Endothelial cell of umbilical vein (primary cell): ENCODE results near the gene CLVS2. TPM values are rescaled to one million over a fixed set of nuclear protein-coding genes. Genes with fewer than 3 reads are reported as not detected.

Experiments used
- BruUV-seq: library from RNA; stranded (reverse); fragments of 400-500 nt; replicated peaks from 2 replicates; lab custom pipeline; 2021; lab: Mats Ljungman, UMichigan
- CTCF ChIA-PET: fragments of 300-600, 350-600 bp; sonication (Branson Sonifier 250); formaldehyde crosslinking; loops from one replicate; lab custom pipeline; 2021; ENCODE audit warnings: antibody characterized with exemption, inconsistent platforms; lab: Charles Lee
- POLR2A ChIA-PET: fragments of 300-600, 350-600 bp; sonication (Branson Sonifier 250); formaldehyde crosslinking; loops from one replicate; lab custom pipeline; 2021; ENCODE audit warnings: antibody characterized with exemption, inconsistent platforms; lab: Charles Lee
- DNase-seq: peaks from one replicate; pipeline ENCODE4 v3.0.0-alpha.2; 2011; ENCODE audit warnings: low read depth, low spot score
- FAIRE-seq: peaks from 2 replicates; lab custom pipeline; 2011; peaks lifted over from hg19 to GRCh38; lab: Jason Lieb, UNC
- H2AFZ ChIP-seq: 2 replicates; pipeline ENCODE4 v1.6.0; 2012; ENCODE audit warnings: low read depth, low read length, control low read depth, inconsistent platforms
- H3K27ac ChIP-seq: 2 replicates; pipeline ENCODE4 v1.5.1; 2011; ENCODE audit warnings: low read depth, mild to moderate bottlenecking, control low read depth, low read length, moderate library complexity; ENCODE audit not compliant: insufficient read depth
- H3K27me3 ChIP-seq, 2 experiments: 2 replicates each; pipeline versions ENCODE4 v1.6.0 to v1.6.1; 2011; ENCODE audit warnings: low read length in 2 of 2, mixed read lengths in 1 of 2; ENCODE audit not compliant: control insufficient read depth in 2 of 2, insufficient read depth in 2 of 2
- H3K36me3 ChIP-seq, 2 experiments: 2 replicates in 1 of 2; 3 replicates in 1 of 2; pipeline ENCODE4 v1.5.1; 2011; ENCODE audit warnings: low read length in 2 of 2, mild to moderate bottlenecking in 1 of 2, moderate library complexity in 1 of 2; ENCODE audit not compliant: control insufficient read depth in 2 of 2, insufficient read depth in 2 of 2; ENCODE audit errors: extremely low read depth in 1 of 2
- H3K4me1 ChIP-seq: 3 replicates; pipeline ENCODE4 v1.5.1; 2011; ENCODE audit warnings: mild to moderate bottlenecking, low read length; ENCODE audit not compliant: control insufficient read depth, insufficient read depth; ENCODE audit errors: extremely low read depth
- H3K4me2 ChIP-seq: 2 replicates; pipeline ENCODE4 v1.6.1; 2011; ENCODE audit warnings: low read length, control low read depth, mixed read lengths; ENCODE audit not compliant: insufficient read depth
- H3K4me3 ChIP-seq, 3 experiments: fragments of 200-600 bp in 1 of 3; sonication (generic), shearing (Covaris generic) in 1 of 3; replicated peaks in 1 of 3; 2 replicates each; pipeline ENCODE4 v1.5.1; 2011 to 2016; ENCODE audit warnings: control low read depth in 3 of 3, low read length in 3 of 3, mild to moderate bottlenecking in 2 of 3, inconsistent platforms in 1 of 3, low read depth in 1 of 3, moderate library complexity in 1 of 3; ENCODE audit not compliant: insufficient read depth in 1 of 3
- H3K79me2 ChIP-seq: 2 replicates; pipeline ENCODE4 v1.6.0; 2012; ENCODE audit warnings: low read length, inconsistent platforms; ENCODE audit not compliant: control insufficient read depth, insufficient read depth
- H3K9ac ChIP-seq: replicated peaks from 2 replicates; pipeline ENCODE3; 2011; ENCODE audit warnings: low read length, control low read depth; ENCODE audit not compliant: insufficient read depth; ENCODE audit errors: extremely low read depth
- H3K9me1 ChIP-seq: replicated peaks from 3 replicates; pipeline ENCODE4 v1.6.0; 2011; ENCODE audit warnings: mild to moderate bottlenecking, low read length; ENCODE audit not compliant: control insufficient read depth, insufficient read depth; ENCODE audit errors: extremely low read depth
- H3K9me3 ChIP-seq: replicated peaks from 2 replicates; pipeline ENCODE4 v1.5.1; 2012; ENCODE audit warnings: low read length, inconsistent platforms; ENCODE audit not compliant: control insufficient read depth, insufficient read depth
- H4K20me1 ChIP-seq: replicated peaks from 2 replicates; pipeline ENCODE3; 2011; ENCODE audit warnings: mild to moderate bottlenecking, low read length; ENCODE audit not compliant: control insufficient read depth, insufficient read depth; ENCODE audit errors: extremely low read depth
- EZH2 ChIP-seq: IDR thresholded peaks from 2 replicates; pipeline ENCODE4 v1.6.1; 2012; ENCODE audit warnings: borderline replicate concordance, low read depth, mild to moderate bottlenecking, moderate library complexity, low read length, inconsistent platforms; ENCODE audit not compliant: severe bottlenecking
- FOS ChIP-seq: IDR thresholded peaks from 2 replicates; pipeline ENCODE4 v1.6.1; 2011; ENCODE audit warnings: mild to moderate bottlenecking, low read length, moderate library complexity, borderline replicate concordance; ENCODE audit not compliant: insufficient read depth
- GATA2 ChIP-seq: IDR thresholded peaks from 2 replicates; pipeline ENCODE4 v1.7.0; 2011; ENCODE audit warnings: low read depth, mild to moderate bottlenecking, moderate library complexity, mixed read lengths, low read length; ENCODE audit not compliant: insufficient read length, insufficient read depth
- JUN ChIP-seq: IDR thresholded peaks from 2 replicates; pipeline ENCODE4 v1.6.1; 2011; ENCODE audit warnings: borderline replicate concordance, low read depth; ENCODE audit not compliant: insufficient read length, insufficient read depth
- MYC ChIP-seq: IDR thresholded peaks from one replicate; pipeline ENCODE4 v1.6.1; 2011; ENCODE audit warnings: mild to moderate bottlenecking, low read depth, low read length
- POLR2A ChIP-seq: IDR thresholded peaks from 2 replicates; pipeline ENCODE4 v1.6.1; 2012; ENCODE audit warnings: low read depth, mild to moderate bottlenecking, control low read depth, low read length
- POLR2AphosphoS5 ChIP-seq: IDR thresholded peaks from 2 replicates; pipeline ENCODE4 v1.6.1; 2012; ENCODE audit warnings: low read depth, mild to moderate bottlenecking, control low read depth, low read length, moderate library complexity; ENCODE audit not compliant: insufficient read depth
- dilution Hi-C: fragments of 300-500 bp; cut with MboI; formaldehyde crosslinking; loops from one replicate; pipeline ENCODE4 v1.15.0; 2019; ENCODE audit warnings: low sequenced_read_pairs; ENCODE audit not compliant: extremely low pct_ligation_motif_present
- intact Hi-C: fragments of 100-400 bp; cut with micrococcal nuclease; formaldehyde crosslinking; loops from one replicate; pipeline ENCODE4 v1.10.0; 2022
- polyA plus RNA-seq, 4 experiments: library from polyadenylated mRNA; depleted of rRNA in 3 of 4; stranded (reverse) in 3 of 4; unstranded in 1 of 4; fragments of >200 nt; gene quantifications; 2 replicates each; pipeline versions ENCODE4 v1.2.1 to v1.2.3, GENCODE V29; 2011 to 2012; ENCODE audit warnings: missing spikeins in 1 of 4
- total RNA-seq: library from RNA; stranded (reverse); gene quantifications from 2 replicates; pipeline ENCODE4 v1.2.3, GENCODE V29; 2021
- TF ChIP-seq, protein P1 (sequence below), 2 donors: IDR thresholded peaks; 1 replicate in 1 of 2; 2 replicates in 1 of 2; pipeline ENCODE4 v1.5.1; 2011; ENCODE audit warnings: low read length in 2 of 2, mild to moderate bottlenecking in 2 of 2, moderate library complexity in 2 of 2, control low read depth in 1 of 2, inconsistent platforms in 1 of 2, low read depth in 1 of 2; ENCODE audit not compliant: insufficient read depth in 1 of 2; ENCODE audit errors: extremely low read depth in 1 of 2
- TF ChIP-seq, protein P2 (sequence below): IDR thresholded peaks from 2 replicates; pipeline ENCODE4 v1.6.1; 2011; ENCODE audit not compliant: insufficient read depth, insufficient read length

The CLVS2 gene
- total and polyA plus RNA-seq, 2 donors (not counting 3 experiments of a cell fraction or from before 2014, with no cell fraction given) = not detected

DNA sequence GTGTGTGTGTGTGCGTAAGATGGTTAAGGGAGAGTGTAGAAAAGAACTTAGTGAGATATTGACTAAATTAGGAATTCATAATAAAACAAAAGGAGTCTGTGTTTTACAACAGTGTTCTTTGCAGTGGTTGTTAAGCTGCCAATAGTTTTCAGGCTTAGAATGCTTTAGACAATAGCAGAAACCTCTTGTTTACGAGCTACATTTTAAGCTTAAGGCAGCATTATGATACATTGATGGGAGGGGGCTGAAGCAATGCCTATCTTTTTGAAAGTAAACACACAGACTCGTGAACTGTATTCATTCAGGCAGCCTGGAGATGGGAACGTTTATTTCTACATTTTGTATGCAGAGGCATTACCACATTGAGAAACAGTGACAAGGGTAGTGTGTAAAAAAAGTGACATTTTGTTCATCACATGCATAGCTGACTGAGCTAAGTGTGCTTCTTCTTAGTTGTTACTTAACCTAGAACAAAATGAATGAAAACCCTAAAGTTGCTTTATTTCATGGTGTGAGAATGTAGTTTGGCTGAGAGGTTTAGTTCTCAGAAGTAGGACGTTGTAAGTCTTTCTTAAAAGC lies 21.2 kb downstream of the CLVS2 start:
- TF ChIP-seq POLR2AphosphoS5 (no peak), JUN (no peak), FOS (no peak), MYC (no peak), GATA2 (no peak), POLR2A (no peak), EZH2 (no peak)
- TF ChIP-seq, protein P1, sequence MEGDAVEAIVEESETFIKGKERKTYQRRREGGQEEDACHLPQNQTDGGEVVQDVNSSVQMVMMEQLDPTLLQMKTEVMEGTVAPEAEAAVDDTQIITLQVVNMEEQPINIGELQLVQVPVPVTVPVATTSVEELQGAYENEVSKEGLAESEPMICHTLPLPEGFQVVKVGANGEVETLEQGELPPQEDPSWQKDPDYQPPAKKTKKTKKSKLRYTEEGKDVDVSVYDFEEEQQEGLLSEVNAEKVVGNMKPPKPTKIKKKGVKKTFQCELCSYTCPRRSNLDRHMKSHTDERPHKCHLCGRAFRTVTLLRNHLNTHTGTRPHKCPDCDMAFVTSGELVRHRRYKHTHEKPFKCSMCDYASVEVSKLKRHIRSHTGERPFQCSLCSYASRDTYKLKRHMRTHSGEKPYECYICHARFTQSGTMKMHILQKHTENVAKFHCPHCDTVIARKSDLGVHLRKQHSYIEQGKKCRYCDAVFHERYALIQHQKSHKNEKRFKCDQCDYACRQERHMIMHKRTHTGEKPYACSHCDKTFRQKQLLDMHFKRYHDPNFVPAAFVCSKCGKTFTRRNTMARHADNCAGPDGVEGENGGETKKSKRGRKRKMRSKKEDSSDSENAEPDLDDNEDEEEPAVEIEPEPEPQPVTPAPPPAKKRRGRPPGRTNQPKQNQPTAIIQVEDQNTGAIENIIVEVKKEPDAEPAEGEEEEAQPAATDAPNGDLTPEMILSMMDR (IDR thresholded peaks at IDR 0.05; ENCODE audit: extremely low read depth in 1 of 2, insufficient read depth in 1 of 2, low read depth in 1 of 2, low read length in 2 of 2) = no peak
- TF ChIP-seq, protein P2, sequence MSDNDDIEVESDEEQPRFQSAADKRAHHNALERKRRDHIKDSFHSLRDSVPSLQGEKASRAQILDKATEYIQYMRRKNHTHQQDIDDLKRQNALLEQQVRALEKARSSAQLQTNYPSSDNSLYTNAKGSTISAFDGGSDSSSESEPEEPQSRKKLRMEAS = no peak
- H3K4me2 ChIP-seq = no peak overlapping the region
- no peak overlapping the region for H3K9ac ChIP-seq
- no peaks in the 10 kb centered on the region for H3K36me3 ChIP-seq
- H3K4me3 ChIP-seq = no peak overlapping the region
- ChIA-PET CTCF (no interaction called here), POLR2A (no interaction called here)
- no peaks in the 10 kb centered on the region for H3K27me3 ChIP-seq
- dilution Hi-C loops = no loop called here
- no peak for FAIRE-seq
- no peaks in the 10 kb centered on the region for H3K4me1 ChIP-seq
- H3K9me1 ChIP-seq = no peaks in the 10 kb centered on the region
- no peaks in the 10 kb centered on the region for H3K9me3 ChIP-seq
- no peaks in the 10 kb centered on the region for H3K79me2 ChIP-seq
- H4K20me1 ChIP-seq = no peaks in the 10 kb centered on the region
- H2AFZ ChIP-seq = no peak overlapping the region
- DNase-seq = no peak
- no peak overlapping the region for H3K27ac ChIP-seq
- intact Hi-C loops = no loop called here
- BruUV-seq = no TSS peak
